HL-60 (cell line): ENCODE measurements around the gene TRIP4.

Source experiments
- POLR2AphosphoS5 ChIP-seq: IDR thresholded peaks from 2 replicates; pipeline ENCODE4 v1.6.1; 2012; ENCODE audit warnings: low read depth
- TF ChIP-seq, protein P1 (sequence below): IDR thresholded peaks from one replicate; pipeline ENCODE4 v1.5.1; 2011; ENCODE audit warnings: low read length, control low read depth, inconsistent platforms; ENCODE audit not compliant: insufficient read depth

DNA sequence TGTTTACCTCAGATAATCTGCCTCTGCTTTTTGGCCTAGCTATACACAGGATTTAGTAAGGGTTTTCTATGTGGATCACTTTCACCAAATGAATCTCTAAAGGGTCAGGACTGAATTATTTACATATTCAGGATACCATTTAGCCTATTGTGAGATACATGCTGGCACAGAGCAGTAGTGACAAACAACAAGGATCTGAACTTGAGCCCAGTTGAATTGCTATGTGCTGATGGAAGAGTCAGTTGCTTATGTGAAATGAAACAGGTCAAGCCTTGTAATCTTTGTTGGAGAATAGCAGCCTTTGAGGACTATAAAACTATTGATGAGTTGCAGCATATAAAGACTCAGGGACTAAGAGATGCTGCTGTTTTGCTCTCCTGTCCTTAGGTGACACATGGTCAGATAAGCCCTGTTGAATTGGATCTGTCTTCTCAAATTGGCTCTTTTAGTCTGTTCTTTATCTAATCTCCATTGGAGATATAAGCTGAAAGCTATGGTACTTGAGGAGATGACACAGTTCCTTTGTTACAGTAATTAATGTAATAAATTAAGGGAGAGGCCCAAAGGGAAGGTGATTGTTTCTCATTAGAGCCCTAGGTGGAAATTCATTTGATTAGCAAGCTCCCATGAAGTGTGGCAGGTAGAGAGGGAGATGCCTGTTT, 103.1 kb downstream of the TRIP4 start:
- TF ChIP-seq, protein P1, sequence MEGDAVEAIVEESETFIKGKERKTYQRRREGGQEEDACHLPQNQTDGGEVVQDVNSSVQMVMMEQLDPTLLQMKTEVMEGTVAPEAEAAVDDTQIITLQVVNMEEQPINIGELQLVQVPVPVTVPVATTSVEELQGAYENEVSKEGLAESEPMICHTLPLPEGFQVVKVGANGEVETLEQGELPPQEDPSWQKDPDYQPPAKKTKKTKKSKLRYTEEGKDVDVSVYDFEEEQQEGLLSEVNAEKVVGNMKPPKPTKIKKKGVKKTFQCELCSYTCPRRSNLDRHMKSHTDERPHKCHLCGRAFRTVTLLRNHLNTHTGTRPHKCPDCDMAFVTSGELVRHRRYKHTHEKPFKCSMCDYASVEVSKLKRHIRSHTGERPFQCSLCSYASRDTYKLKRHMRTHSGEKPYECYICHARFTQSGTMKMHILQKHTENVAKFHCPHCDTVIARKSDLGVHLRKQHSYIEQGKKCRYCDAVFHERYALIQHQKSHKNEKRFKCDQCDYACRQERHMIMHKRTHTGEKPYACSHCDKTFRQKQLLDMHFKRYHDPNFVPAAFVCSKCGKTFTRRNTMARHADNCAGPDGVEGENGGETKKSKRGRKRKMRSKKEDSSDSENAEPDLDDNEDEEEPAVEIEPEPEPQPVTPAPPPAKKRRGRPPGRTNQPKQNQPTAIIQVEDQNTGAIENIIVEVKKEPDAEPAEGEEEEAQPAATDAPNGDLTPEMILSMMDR, result no peak
- TF ChIP-seq POLR2AphosphoS5, result no peak
